HG03095 (cell line): Measurements from ENCODE around the gene OR52B4.
"Not testable (repeated sequence)": the region's sequence is repeated elsewhere in the genome, so short reads cannot be mapped to it uniquely, and the experiment has no call there.

Experiments used
- ATAC-seq: cut with Tn5 transposase; IDR thresholded peaks from one replicate; pipeline ENCODE4 v1.9.1; 2021; ENCODE audit warnings: moderate library complexity; ENCODE audit not compliant: unreplicated experiment

The OR52B4 gene

DNA sequence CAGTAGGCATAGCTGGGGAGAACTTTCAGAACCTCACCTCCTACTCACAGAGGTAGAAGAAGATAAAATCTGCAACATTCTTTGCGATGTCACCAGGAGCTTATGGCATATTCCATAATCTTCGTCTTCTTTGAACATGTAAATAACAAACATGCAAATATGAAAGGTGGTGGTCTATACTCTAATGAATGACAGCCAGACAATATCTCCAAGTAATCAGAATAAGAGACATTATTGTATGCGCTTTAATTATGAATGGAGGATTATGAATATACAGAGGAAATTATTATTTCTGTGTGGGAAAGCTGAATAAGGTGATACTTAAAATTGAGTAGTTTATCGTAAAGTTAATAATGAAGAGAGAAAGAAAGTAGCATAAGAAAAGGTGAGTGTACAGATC lies at the start of gene OR52B4:
Gene OR52B4 (minus strand): TSS at position 101 of the 400 bp plus-strand sequence. CDS start 91 bp downstream, at position 10.
- ATAC-seq: no peak

DNA sequence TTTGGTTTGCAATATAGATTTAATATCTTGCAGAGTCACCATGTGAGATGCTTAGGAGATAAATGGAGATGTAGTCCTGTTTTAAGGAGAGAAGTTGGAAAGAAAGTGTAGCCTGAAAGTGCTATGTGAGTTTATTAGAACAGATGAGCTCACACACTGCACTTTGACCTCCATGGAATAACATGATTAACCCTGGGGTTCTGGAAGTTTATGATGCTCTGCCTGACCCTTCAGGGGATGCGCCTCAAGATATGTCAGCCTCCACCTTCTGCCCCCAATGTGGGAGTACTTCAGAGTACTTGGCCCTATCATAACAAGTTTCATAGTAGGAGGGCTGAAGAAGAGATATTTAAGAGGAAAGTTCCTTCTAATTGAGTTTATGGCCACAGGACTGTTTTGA lies 48.6 kb upstream of the OR52B4 start:
- no peak for ATAC-seq

DNA sequence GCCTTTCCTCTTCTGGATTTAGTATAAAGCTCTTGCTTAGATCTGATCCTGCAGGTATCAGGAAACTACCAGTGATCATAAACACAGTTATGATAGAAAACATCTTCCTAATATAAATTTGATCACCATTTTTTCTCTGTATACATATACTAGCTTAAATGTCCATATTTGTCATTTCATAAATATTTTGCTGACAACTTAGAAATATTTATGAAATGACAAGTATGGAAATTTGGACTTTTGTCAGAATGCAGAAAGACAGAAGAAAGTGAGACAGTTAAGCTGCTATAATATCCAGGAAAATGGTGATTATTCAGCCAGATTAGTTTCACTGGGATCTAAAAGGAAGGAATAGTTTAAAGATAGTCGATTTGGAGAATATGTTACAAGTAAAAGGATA lies 48.1 kb upstream of the OR52B4 start:
- no peak for ATAC-seq

DNA sequence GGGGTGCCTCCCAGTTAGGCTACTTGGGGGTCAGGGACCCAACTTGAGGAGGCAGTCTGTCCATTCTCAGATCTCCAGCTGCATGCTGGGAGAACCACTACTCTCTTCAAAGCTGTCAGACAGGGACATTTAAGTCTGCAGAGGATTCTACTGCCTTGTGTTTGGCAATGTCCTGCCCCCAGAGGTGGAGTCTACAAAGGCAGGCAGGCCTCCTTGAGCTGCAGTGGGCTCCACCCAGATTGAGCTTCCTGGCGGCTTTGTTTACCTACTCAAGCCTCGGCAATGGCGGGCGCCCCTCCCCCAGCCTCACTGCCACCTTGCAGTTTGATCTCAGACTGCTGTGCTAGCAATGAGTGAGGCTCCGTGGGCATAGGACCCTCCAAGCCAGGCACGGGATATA lies 38.0 kb upstream of the OR52B4 start:
- ATAC-seq: not testable (repeated sequence)

DNA sequence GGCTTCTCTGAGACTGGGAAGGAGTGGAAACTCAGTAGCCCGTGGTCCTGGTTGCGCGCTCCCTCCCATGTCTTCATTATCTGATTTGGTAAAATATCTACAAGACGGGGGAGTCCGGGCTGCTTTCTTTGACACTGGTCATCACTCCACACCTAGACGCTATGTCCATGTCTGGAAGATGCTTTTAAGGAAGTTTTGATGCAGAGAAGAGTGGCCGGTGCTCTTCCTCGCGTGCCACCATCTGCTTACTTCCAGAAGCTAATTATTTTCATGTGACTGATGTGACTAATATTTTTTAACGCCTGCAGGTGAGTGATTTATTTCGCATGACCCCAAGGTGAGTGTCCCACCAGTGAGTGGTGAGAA lies 25.7 kb upstream of the OR52B4 start:
- ATAC-seq: peak; percentile 7

DNA sequence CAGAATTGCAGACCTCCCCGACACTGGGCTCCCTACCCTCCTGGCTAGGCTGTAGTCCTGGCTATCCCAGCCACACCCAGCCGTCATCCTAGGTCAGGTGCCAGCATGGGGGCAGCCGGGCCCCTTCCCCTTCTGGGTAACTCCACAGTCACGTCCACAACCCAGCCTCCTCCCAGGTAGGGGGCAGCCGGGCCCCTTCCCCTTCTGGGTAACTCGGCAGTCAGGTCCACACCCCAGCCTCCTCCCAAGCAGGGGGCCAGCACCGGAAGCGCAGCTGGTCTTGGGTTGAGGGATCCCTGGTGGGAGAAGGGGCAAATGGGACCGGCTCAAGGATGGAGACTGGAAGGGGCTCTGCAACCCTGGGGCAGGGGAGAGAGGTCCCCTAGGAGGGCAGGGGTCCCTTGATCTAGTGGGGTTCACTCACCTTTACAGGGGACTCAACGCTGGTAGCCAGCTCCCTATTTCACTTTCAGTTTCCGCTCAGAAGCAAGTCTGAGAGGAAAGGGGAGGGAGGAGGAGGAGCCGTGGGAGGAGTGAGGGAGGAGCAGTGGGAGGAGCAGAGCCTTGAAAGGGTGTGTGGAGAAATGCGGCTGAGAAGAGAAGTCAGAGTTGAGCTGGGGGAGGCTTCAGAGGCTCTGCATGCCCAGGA lies 25.1 kb upstream of the OR52B4 start, which contains the start of gene TRIM21:
Gene TRIM21 (minus strand): TSS at position 494 of the 649 bp plus-strand sequence. CDS start 3,293 bp downstream, outside the sequence.
- peak; percentile 99 for ATAC-seq

DNA sequence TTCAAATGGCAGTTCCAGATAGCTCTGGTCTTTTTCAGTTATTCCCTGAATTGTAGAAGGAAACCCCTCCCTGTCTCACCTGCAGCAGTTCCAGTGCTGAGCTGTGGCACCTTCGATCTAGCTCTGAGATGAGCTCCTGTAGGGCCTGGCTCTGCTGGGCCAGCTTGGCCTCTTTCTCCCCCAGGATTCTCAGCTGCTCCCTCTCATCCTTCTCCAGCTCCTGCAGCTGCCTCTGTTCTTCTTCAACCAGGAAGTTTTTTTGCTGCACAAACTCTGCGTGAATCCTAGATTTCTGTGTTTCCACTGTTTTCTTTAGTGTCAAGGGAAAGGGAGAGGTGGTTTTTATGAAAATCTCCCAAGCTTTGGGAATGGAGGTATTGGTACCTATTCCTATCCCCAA lies 20.0 kb upstream of the OR52B4 start:
- no peak for ATAC-seq

DNA sequence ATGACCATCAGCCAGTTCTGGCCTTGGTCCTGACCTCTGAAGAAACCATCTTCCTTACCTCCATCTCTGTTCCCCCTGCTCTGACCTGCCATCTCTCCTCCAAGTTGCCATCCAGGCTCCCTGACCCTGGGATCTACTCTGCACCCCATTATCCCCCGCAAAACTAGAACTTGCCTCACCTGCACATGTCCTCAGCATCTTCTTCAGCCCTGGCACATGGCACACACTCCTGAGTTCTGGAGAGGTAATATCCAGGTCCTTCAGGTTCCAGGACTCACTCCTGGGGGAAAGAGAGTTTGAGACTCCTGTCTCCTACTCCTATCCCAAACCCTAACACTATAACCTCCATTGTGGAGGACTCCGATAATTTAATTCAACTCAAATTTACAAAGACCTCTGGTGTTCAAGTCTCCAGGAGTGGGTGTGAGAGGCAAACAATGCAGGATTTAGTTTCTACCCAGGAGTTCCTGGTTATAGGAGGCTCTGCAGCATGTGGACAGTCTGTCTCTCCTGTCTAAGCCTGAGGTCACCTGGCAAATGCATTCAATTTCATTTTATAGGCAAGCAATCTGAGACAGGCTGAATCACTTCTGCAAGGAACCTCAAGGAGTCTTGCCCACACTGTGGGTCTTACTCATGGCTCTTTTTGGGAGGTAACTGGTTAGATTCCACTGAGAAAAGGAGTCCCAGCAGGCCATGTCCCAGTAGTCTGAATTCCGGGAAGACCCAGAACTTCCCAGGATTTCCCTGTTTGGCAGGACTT lies 18.0 kb upstream of the OR52B4 start:
- no peak for ATAC-seq

DNA sequence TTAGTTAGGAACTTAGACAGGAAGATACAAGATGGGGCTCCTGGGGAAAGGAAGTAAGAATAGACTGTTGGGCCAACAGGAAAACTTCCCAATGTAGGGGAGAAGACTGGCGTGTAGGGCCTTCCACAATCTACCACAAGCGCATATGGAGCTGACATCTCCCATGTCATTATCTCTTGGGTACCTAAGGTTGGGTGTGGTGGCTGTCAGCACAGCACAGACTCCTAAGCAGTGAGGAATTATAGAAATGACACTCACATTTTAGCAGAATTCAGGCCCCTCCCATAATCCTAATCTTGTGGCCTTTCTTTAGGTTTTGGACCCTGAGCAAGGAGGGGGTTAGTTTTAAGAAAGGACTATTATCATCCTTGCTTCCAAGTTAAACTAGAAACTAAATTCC lies 13.7 kb upstream of the OR52B4 start:
- no peak for ATAC-seq

DNA sequence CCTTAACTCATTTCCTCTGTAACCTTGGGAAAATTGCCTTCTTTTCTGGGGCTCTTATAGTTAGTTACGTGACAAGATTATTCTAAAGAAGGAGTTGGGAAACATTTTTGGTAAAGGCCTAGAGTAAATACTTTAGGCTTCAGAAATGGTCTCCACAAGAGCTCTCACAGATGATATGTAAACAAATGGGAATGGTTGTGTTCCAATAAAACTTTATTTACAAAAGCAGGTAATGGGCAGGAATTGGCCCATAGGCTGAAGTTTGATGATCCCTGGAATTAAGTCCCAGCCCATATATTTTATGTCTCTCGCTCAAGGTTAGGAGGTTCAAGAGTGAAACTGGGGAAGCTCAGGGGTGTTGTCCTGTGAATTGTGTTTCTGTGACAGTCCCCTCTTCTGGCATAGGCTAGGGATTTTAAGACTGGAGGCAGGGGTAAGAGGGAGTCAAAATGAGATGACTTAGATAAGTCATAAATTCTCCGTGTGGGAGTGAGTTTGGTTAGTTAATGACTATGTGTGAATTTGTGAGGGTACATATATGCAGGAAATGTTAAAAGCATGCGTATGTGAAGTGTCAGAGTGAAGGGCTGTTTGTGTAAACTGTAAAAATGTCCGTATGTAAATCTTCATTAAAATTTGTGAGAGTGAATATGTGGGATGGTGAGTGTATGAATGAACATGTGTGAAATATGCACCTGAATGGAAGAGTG lies 7.4 kb upstream of the OR52B4 start:
- no peak for ATAC-seq

DNA sequence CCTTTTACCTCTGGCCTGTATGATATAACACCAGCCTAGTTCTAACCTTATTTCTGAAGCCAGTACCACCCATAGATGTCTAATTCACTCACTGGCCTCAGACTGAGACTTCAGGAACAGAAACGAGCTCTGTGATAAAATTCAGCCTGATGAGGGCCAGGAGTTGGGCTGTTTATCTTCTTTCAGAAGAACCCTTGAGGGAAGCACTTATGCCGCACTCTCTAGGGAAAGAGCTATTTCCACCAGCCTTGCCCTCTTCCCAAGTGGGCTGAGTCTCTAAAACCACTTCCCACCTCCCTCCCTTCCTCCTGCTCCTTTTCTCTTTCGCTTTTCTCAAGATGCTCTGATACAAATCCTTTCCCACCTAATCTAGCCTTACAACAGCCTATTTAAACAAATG lies 2.0 kb upstream of the OR52B4 start:
- no peak for ATAC-seq

DNA sequence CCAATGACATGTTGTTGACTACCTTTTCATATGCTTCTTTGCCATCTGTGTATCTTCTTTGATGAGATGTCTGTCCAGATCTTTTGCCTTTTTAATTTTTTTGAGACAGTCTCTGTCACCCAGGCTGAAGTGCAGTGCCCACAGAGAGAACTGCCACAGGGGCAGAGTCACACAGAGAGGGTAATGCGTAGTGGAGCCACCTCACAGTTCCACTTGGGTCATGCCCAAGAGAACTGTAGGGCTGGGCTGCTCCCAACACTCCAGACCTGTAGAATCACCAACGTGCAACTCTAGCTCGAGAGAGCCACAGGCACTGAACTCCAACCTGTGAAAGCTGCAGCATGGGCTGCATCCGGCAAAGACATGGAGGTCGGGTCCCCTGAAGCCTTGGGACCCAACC lies 20.0 kb downstream of the OR52B4 start:
- ATAC-seq: not testable (repeated sequence)

DNA sequence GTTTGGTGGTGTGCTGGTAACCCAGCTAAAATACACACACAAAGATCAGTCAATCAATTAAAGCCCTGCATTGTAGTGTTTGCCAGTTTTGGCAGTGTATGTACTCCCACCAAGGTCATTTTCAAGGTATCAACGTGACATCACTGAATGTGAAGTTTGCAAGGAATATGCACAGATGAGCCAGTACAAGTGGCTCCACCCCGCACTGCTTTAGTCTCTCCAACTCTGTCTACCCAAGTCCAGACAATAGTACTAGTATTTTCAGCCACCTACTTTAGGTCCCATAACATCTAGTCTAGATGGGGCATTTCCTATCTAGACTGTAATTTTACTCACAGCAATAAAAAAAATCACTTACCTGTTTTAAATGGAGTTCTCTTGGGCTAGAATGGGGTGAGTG lies 22.8 kb downstream of the OR52B4 start:
- ATAC-seq: not testable (repeated sequence)

DNA sequence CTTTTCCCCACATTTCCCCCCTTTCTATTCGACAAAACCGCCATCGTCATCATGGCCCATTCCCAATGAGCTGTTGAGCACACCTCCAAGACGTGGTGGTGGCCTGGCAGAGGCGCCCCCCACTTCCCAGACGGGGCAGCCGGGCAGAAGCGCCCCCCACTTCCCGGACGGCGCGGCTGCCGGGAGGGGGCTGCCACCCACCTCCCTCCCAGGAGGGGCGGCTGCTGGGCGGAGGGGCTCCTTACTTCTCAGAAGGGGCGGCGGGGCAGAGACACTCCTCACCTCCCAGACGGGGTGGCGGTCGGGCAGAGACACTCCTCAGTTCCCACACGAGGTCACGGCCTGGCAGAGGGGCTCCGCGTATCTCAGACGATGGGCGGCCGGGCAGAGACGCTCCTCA lies 33.8 kb downstream of the OR52B4 start:
- ATAC-seq: not testable (repeated sequence)
